ENCODE data around the gene JAK1.

DNA sequence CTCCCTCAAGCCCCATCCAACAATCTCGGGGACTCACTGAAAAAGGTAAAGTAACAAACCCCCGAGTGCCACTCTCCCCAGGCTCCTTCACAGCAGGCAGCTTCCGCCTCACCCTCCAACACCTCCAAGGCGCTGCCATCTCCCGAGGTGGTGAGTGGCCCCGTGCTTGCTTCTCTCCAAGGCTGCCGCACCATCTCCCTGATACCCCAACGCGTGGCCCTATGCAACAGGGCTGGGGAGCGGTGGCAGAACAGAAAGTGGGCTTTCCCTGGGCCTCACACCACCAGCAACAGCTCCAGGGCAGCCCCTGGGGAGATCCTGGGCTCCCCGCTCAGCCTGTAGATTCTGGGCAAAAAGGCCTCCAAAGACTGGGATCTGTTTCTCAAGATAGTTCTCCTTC is 116.4 kb downstream of the JAK1 start:
- no peak for TF ChIP-seq POLR2A (IDR thresholded peaks at IDR 0.05)
- TF ChIP-seq, protein P1, sequence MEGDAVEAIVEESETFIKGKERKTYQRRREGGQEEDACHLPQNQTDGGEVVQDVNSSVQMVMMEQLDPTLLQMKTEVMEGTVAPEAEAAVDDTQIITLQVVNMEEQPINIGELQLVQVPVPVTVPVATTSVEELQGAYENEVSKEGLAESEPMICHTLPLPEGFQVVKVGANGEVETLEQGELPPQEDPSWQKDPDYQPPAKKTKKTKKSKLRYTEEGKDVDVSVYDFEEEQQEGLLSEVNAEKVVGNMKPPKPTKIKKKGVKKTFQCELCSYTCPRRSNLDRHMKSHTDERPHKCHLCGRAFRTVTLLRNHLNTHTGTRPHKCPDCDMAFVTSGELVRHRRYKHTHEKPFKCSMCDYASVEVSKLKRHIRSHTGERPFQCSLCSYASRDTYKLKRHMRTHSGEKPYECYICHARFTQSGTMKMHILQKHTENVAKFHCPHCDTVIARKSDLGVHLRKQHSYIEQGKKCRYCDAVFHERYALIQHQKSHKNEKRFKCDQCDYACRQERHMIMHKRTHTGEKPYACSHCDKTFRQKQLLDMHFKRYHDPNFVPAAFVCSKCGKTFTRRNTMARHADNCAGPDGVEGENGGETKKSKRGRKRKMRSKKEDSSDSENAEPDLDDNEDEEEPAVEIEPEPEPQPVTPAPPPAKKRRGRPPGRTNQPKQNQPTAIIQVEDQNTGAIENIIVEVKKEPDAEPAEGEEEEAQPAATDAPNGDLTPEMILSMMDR (IDR thresholded peaks at IDR 0.05 in 8 of 11, conservative IDR thresholded peaks at IDR 0.05 in 3 of 11), result no peak

All from spleen (tissue), 7 donors.